Bronchial epithelial cell (primary cell): ENCODE results near the gene SCGB3A1. TPM values are rescaled to one million over a fixed set of nuclear protein-coding genes. Genes with fewer than 3 reads are reported as not detected.

Experiments used
- DNase-seq: peaks from one replicate; pipeline ENCODE4 v3.0.0-alpha.2; 2010; ENCODE audit warnings: low read depth
- FAIRE-seq: peaks from 2 replicates; lab custom pipeline; 2011; peaks lifted over from hg19 to GRCh38; lab: Jason Lieb, UNC
- H3K27me3 ChIP-seq: 2 replicates; pipeline ENCODE4 v1.5.1; 2011; ENCODE audit warnings: low read length; ENCODE audit not compliant: control insufficient read depth, insufficient read depth
- H3K36me3 ChIP-seq: 2 replicates; pipeline ENCODE4 v1.5.1; 2011; ENCODE audit warnings: low read length; ENCODE audit not compliant: control insufficient read depth, insufficient read depth
- H3K4me3 ChIP-seq: 2 replicates; pipeline ENCODE4 v1.5.1; 2011; ENCODE audit warnings: mild to moderate bottlenecking, low read depth, low read length, control low read depth
- total RNA-seq: library from RNA; depleted of rRNA; stranded (reverse); fragments of >200 nt; gene quantifications from 2 replicates; pipeline ENCODE4 v1.2.1, GENCODE V29; 2014
- TF ChIP-seq, protein P1 (sequence below): IDR thresholded peaks from 2 replicates; pipeline ENCODE4 v1.5.1; 2011; ENCODE audit warnings: mild to moderate bottlenecking, moderate library complexity, low read length, control low read depth, inconsistent platforms; ENCODE audit not compliant: insufficient read depth, severe bottlenecking

SCGB3A1 gene
- total RNA-seq, 1 donor from 2014 or later: not detected

DNA sequence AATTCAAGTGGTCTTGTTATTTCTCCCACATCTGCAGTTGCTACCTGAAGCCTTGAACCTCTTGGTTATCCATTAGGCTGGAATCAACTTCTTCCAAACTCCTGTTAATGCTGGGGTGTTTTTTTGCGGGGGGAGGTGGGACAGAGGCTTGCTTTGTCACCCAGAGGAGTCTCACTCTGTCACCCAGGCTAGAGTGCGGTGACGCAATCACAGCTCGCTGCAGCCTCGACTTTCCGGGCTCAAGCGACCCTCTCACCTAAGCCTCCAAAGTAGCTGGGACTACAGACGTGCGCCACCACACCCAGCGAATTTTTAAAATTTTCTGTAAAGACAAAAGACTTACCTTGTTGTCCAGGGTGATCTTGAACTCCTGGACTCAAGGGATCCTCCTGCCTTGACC lies 4.4 kb downstream of the SCGB3A1 start:
- no peak for FAIRE-seq
- H3K27me3 ChIP-seq: peaks cover 10% of the 10 kb centered on the region
- H3K4me3 ChIP-seq: no peak overlapping the region
- TF ChIP-seq, protein P1, sequence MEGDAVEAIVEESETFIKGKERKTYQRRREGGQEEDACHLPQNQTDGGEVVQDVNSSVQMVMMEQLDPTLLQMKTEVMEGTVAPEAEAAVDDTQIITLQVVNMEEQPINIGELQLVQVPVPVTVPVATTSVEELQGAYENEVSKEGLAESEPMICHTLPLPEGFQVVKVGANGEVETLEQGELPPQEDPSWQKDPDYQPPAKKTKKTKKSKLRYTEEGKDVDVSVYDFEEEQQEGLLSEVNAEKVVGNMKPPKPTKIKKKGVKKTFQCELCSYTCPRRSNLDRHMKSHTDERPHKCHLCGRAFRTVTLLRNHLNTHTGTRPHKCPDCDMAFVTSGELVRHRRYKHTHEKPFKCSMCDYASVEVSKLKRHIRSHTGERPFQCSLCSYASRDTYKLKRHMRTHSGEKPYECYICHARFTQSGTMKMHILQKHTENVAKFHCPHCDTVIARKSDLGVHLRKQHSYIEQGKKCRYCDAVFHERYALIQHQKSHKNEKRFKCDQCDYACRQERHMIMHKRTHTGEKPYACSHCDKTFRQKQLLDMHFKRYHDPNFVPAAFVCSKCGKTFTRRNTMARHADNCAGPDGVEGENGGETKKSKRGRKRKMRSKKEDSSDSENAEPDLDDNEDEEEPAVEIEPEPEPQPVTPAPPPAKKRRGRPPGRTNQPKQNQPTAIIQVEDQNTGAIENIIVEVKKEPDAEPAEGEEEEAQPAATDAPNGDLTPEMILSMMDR: no peak
- H3K36me3 ChIP-seq: no peaks in the 10 kb centered on the region
- no peak for DNase-seq

DNA sequence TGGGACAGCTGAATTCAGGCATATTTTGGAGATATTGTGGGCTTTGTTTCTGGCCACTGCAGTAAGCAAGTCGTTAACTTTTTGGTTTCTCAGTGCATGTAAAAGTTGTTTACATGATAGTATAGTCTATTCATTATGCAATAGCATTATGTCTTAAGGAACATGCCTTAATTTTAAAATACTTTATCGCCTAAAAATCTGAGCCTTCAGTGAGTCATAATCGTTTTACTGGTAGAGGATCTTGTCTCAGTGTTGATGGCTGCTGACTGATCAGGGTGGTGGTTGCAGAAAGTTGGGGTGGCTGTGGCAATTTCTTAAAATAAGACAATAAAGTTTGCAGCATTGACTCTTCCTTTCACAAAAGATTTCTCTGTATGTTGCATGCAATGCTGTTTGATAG lies 5.1 kb downstream of the SCGB3A1 start:
- no peak for FAIRE-seq
- Histone ChIP-seq H3K4me3 (no peak overlapping the region), H3K27me3 (peaks cover 10% of the 10 kb centered on the region), H3K36me3 (no peaks in the 10 kb centered on the region)
- TF ChIP-seq, protein P1: no peak
- DNase-seq: no peak

DNA sequence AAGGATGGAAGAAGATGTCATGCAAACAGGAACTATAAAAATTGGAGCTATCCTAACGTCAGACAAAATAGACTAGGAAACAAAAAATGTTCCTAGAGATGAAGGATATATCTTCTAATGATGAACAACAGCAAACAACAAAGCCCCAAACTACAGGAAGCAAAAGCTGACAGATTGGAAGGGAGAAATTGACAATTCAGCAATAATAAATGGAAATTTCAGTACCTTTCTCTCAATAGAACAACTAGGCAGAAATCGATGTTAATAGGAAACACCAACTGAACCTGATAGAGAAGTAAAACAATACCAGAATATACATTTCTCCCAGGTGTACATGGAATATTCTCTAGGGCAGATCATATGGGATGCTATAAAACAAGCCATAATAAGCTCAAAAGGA lies 7.6 kb downstream of the SCGB3A1 start:
- no peak overlapping the region for H3K4me3 ChIP-seq
- no peak for FAIRE-seq
- DNase-seq: no peak
- no peaks in the 10 kb centered on the region for H3K36me3 ChIP-seq
- TF ChIP-seq, protein P1: no peak
- H3K27me3 ChIP-seq: no peaks in the 10 kb centered on the region

DNA sequence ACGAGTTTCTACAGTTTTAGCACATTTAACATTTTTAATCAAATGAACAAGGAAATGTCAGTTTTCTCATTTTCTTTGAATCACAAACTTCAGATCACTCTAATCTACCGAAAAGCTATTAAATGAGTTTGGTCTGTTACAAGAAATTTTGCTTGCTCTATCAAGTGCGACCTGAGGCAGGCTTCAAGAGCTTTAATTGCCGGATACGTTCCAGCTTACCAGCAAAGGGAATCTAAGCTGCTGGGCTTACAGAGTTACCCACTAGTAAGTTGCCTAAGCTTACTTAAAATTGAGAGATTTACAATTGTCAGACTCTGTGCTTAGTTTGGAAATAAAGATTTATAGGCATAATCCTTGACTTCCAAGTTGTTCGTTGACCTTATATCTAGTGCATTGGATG lies 10.6 kb downstream of the SCGB3A1 start:
- H3K4me3 ChIP-seq: no peak overlapping the region
- FAIRE-seq (no peak), DNase-seq (no peak)
- H3K36me3 ChIP-seq: peaks cover 3% of the 10 kb centered on the region
- TF ChIP-seq, protein P1: no peak
- H3K27me3 ChIP-seq: no peaks in the 10 kb centered on the region

DNA sequence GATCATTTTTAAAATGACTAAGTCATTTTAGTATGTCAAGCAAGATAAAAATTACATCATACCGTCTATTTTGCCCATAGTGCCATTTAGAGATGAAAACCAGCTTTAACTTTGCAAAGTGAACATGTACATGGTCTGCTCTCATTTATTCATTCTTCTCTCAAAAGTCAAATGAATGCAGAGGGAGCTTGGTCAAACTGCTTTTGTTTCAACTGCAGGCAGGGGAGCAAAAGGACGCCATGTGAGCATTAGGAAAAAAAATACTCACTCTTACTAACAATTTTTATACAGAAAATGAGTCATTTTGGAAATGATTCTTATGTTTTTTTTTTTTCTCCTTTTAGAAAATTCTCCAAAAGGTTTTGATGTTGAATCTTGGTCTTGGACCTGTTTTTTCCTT lies 15.7 kb downstream of the SCGB3A1 start:
- no peaks in the 10 kb centered on the region for H3K27me3 ChIP-seq
- no peak for DNase-seq
- TF ChIP-seq, protein P1: no peak
- H3K4me3 ChIP-seq: no peak overlapping the region
- FAIRE-seq: no peak
- H3K36me3 ChIP-seq: peaks cover 6% of the 10 kb centered on the region

DNA sequence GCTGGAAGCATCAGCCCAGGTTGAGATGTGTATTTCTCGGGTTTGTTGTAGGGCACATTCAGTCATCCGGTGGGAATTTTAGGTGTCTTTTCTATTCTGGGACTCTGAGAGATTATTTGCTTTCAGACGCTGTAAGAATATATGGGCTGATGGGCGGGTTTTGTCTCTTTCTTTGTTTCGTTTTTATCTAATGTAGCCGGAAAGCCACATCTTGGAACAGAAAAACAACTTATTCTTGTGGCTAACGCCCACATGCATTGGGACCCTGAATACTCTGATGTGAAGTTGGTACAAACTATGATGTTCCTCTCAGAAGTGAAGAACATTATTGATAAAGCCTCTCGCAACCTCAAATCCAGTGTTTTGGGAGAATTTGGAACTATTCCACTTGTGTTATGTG lies 22.4 kb downstream of the SCGB3A1 start:
- Histone ChIP-seq H3K36me3 (peaks cover 15% of the 10 kb centered on the region), H3K27me3 (no peaks in the 10 kb centered on the region), H3K4me3 (no peak overlapping the region)
- DNase-seq (no peak), FAIRE-seq (no peak)
- TF ChIP-seq, protein P1: no peak
